ENCODE measurements around the gene RMND1. TPM values are rescaled to one million over a fixed set of nuclear protein-coding genes. Genes with fewer than 3 reads are reported as not detected.

Gene RMND1
- total RNA-seq, 1 experiment from 2014 or later = 27.0 TPM

DNA sequence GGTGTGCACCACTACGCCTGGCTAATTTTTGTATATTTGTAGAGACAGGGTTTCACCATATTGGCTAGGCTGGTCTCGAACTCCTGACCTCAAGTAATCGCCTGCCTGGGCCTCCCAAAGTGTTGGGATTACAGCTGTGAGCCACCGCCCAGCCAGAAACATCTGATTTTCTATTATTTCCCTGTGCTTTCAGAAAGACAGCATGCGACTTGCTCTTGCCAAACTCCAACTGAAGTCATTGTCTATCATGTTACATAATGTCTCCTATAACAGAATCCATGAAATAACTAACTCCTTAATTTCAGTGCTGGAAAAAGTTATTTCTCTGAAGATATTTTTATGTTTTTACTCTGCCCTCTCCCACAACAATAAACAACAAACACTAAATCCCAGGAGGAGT lies 8.5 kb downstream of the RMND1 start:
- H3K9ac ChIP-seq (ENCODE audit: extremely low read depth, insufficient read length, low read length) = no peak overlapping the region
- no peak overlapping the region for H3K23ac ChIP-seq (ENCODE audit: insufficient read length, low read depth, low read length)
- H3K79me2 ChIP-seq (ENCODE audit: insufficient read depth, low read length) = peaks cover 12% of the 10 kb centered on the region; the same call in 1 of the 2 replicates
- Mint-ChIP-seq H3K36me3 (ENCODE audit: insufficient read depth in 1 of 3, low read depth in 3 of 3) (peaks cover 2 to 30% (median 13%) of the 10 kb centered on the region in 3 experiments; a peak in 4 of 7 replicates), H3K27ac (peak overlapping the region in 1 of 3 experiments; percentile 56; a peak in 3 of 7 replicates), H3K9me3 (no peaks in the 10 kb centered on the region), H3K4me3 (no peak overlapping the region), H3K27me3 (ENCODE audit: low read depth) (no peaks in the 10 kb centered on the region), H3K4me1 (peaks cover 0 to 6% of the 10 kb centered on the region in 2 experiments; a peak in 1 of 4 replicates)
- no peak overlapping the region for H4K5ac ChIP-seq (ENCODE audit: insufficient read length, low read depth, low read length)
- H3K18ac ChIP-seq (ENCODE audit: insufficient read length, low read depth, low read length) = no peak overlapping the region
- H2BK20ac ChIP-seq (ENCODE audit: low read depth, low read length, poor library complexity, severe bottlenecking) = no peak overlapping the region
- H2BK5ac ChIP-seq (ENCODE audit: insufficient read length, low read length) = no peak overlapping the region
- no peak overlapping the region for H3T11ph ChIP-seq (ENCODE audit: low read length)
- TF ChIP-seq, protein P1, sequence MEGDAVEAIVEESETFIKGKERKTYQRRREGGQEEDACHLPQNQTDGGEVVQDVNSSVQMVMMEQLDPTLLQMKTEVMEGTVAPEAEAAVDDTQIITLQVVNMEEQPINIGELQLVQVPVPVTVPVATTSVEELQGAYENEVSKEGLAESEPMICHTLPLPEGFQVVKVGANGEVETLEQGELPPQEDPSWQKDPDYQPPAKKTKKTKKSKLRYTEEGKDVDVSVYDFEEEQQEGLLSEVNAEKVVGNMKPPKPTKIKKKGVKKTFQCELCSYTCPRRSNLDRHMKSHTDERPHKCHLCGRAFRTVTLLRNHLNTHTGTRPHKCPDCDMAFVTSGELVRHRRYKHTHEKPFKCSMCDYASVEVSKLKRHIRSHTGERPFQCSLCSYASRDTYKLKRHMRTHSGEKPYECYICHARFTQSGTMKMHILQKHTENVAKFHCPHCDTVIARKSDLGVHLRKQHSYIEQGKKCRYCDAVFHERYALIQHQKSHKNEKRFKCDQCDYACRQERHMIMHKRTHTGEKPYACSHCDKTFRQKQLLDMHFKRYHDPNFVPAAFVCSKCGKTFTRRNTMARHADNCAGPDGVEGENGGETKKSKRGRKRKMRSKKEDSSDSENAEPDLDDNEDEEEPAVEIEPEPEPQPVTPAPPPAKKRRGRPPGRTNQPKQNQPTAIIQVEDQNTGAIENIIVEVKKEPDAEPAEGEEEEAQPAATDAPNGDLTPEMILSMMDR (conservative IDR thresholded peaks at IDR 0.05) = no peak
- peaks cover 9% of the 10 kb centered on the region for H3K79me1 ChIP-seq (ENCODE audit: insufficient read depth, low read depth, low read length, poor library complexity, severe bottlenecking)
- H3K27me3 ChIP-seq (ENCODE audit: insufficient read depth, low read length) = no peaks in the 10 kb centered on the region
- no peaks in the 10 kb centered on the region for H3K4me1 ChIP-seq (ENCODE audit: insufficient read depth, low read length)
- no CpG with 5 or more reads among the region's 5 CpGs for WGBS (ENCODE audit: extremely low coverage, insufficient read length, low lambda C conversion rate)
- H2BK12ac ChIP-seq (ENCODE audit: insufficient read length, low read depth, low read length) = no peak overlapping the region
- H2BK15ac ChIP-seq (ENCODE audit: low read depth, low read length) = no peak overlapping the region
- no peaks in the 10 kb centered on the region for H4K20me1 ChIP-seq (ENCODE audit: control insufficient read depth, insufficient read depth, insufficient read length)
- H3K14ac ChIP-seq (ENCODE audit: insufficient read depth, low read length) = no peak overlapping the region
- H3K9me3 ChIP-seq (ENCODE audit: control insufficient read depth, low read depth, low read length) = no peaks in the 10 kb centered on the region
- no peak overlapping the region for H2BK120ac ChIP-seq (ENCODE audit: low read depth, low read length, poor library complexity, severe bottlenecking)
- no peak overlapping the region for H4K91ac ChIP-seq (ENCODE audit: insufficient read length, low read depth, low read length)
- H3K56ac ChIP-seq (ENCODE audit: insufficient read length, low read depth, low read length) = no peak overlapping the region
- H3K4me2 ChIP-seq (ENCODE audit: insufficient read depth, insufficient read length, low read length) = no peak overlapping the region
- no peak overlapping the region for H3K4ac ChIP-seq (ENCODE audit: low read depth, low read length)
- DNase-seq = no peak
- no peak overlapping the region for H3K27ac ChIP-seq (ENCODE audit: insufficient read length, low read depth, low read length)
- H2AK5ac ChIP-seq (ENCODE audit: insufficient read length, low read length) = no peak overlapping the region
- H3K23me2 ChIP-seq (ENCODE audit: insufficient read length, low read depth, low read length, poor library complexity, severe bottlenecking) = no peaks in the 10 kb centered on the region
- no peak overlapping the region for H4K8ac ChIP-seq (replicated peaks; ENCODE audit: insufficient read length, low read depth, low read length)
- H2AFZ ChIP-seq (ENCODE audit: low read length) = no peak overlapping the region

All from H9 (cell line).